ENCODE measurements around the gene ANKRD10.

The ANKRD10 gene

DNA sequence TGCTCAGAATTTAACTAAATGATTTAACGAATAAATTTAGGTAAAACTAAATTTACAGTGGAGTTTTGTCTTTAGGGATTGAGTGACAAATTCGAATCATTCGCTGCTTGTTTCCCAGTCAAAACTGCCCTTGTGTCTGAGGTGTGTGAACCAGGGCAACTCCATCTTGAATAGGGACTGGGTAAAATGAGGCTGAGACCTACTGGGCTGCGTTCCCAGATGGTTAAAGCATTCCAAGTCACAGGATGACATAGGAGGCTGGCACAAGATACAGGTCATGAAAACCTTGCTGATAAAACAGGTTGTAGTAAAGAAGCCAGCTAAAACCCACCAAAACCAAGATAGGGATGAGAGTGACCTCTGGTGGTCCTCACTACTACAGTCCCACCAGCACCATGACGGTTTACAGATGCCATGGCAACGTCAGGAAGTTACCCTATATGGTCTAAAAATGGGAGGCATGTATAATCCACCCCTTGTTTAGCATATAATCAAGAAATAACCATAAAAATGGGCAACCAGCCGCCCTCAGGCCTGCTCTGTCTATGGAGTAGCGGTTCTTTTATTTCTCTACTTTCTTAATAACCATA, 10.2 kb upstream of the ANKRD10 start:
- no peak overlapping the region for H3K4me3 ChIP-seq (ENCODE audit: low read depth, low read length)
- TF ChIP-seq, protein P1, sequence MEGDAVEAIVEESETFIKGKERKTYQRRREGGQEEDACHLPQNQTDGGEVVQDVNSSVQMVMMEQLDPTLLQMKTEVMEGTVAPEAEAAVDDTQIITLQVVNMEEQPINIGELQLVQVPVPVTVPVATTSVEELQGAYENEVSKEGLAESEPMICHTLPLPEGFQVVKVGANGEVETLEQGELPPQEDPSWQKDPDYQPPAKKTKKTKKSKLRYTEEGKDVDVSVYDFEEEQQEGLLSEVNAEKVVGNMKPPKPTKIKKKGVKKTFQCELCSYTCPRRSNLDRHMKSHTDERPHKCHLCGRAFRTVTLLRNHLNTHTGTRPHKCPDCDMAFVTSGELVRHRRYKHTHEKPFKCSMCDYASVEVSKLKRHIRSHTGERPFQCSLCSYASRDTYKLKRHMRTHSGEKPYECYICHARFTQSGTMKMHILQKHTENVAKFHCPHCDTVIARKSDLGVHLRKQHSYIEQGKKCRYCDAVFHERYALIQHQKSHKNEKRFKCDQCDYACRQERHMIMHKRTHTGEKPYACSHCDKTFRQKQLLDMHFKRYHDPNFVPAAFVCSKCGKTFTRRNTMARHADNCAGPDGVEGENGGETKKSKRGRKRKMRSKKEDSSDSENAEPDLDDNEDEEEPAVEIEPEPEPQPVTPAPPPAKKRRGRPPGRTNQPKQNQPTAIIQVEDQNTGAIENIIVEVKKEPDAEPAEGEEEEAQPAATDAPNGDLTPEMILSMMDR (IDR thresholded peaks at IDR 0.05; ENCODE audit: borderline replicate concordance, insufficient read depth, low read depth, low read length): no peak

DNA sequence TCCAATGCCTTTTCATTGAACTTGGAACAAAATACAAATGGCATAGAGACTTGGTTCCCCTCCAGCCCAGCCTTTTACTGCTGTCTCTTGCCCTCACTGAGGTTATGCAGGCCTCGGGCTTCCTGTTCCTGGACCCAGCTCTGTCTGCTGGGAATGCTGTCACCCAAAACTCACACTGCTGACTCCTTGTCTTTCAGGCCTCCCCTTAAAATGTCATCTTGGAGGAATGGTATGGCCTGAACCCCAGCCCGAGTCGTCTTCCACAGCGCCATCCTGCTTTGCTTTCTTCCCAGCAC, 9.7 kb upstream of the ANKRD10 start:
- H3K4me3 ChIP-seq (ENCODE audit: low read depth, low read length): no peak overlapping the region
- TF ChIP-seq, protein P1 (IDR thresholded peaks at IDR 0.05; ENCODE audit: borderline replicate concordance, insufficient read depth, low read depth, low read length): no peak

DNA sequence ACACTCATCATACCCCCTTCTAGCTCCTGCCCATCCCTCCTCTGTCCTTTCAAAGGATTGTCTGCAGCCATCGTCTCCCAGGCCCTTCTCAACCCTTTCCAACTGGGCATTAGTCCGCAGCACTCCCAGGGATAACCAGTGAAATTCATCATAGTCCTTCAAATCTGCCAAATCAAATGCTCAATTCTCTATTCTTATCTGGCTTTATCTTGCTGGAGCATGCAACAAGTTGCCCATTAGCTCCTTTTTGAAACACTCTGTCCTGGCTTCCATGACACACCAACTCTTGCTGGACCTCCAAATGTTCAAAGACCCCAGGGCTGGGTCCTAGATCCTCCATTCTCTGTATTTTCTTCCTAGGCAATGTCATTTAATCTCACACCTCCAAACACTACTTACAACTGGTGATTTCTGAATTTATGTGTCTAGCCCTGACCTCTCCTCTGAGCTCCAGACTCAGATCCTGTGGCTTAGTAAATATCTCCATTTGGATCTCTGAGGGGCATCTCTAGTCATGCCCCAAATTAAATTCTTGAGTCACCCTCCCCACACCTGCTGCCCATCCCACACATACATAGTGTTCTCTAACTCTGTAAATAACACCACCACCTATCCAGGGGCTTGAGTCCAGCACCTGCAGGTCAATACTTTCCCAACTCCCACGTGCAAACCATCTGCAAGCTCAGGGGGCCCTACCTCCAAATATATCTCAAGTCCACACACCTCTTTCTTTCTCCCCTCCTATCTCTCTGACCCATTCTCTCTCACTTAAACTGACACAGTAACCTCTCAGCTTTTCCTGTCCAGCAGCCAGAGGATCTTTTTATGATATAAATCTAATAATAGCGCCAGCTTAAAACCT, 9.1 kb upstream of the ANKRD10 start:
- TF ChIP-seq, protein P1 (IDR thresholded peaks at IDR 0.05; ENCODE audit: borderline replicate concordance, insufficient read depth, low read depth, low read length): no peak
- H3K4me3 ChIP-seq (ENCODE audit: low read depth, low read length): no peak overlapping the region

DNA sequence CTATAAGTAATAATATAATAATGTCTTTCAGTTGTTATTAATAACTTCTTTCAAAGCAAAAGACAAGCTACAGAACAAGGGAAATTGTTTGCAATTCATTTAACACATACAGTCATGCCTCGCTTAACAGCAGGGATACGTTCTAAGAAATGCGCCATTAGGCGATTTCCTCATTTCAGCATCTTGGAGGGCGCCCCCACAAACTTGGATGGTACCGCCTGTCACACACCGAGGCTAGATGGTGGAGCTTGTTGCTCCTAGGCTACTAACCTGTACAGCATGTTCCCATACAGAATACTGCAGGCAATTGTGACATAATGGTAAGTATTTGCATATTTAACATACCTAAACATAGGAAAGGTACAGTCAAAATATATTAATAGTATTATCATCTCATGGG, 8.2 kb upstream of the ANKRD10 start:
- TF ChIP-seq, protein P1 (IDR thresholded peaks at IDR 0.05; ENCODE audit: borderline replicate concordance, insufficient read depth, low read depth, low read length): no peak

DNA sequence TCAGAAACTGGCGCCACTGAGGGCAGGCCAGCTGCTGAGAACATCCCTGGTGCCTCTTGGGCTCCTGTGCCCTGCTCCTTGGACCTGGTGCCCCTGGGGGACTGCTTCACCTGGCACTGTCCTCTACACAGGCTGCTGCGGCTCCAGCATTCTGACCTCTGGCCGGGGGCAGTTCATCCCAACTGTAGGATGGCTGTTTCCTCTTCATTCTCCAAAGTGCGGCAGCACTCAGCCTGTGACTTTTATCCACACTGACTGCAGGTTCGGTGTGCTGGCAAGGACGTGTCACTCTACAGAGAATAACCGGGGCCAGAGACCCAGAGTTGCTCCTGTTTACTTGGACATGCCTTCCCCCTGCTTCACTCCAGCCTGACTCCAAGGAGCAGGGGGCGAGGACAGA, 7.6 kb upstream of the ANKRD10 start:
- no peak overlapping the region for H3K4me3 ChIP-seq (ENCODE audit: low read depth, low read length)
- TF ChIP-seq, protein P1 (IDR thresholded peaks at IDR 0.05; ENCODE audit: borderline replicate concordance, insufficient read depth, low read depth, low read length): no peak

More for the DNA sequence above, 8.2 kb upstream of the ANKRD10 start:
- H3K4me3 ChIP-seq (ENCODE audit: low read depth, low read length): no peak overlapping the region

DNA sequence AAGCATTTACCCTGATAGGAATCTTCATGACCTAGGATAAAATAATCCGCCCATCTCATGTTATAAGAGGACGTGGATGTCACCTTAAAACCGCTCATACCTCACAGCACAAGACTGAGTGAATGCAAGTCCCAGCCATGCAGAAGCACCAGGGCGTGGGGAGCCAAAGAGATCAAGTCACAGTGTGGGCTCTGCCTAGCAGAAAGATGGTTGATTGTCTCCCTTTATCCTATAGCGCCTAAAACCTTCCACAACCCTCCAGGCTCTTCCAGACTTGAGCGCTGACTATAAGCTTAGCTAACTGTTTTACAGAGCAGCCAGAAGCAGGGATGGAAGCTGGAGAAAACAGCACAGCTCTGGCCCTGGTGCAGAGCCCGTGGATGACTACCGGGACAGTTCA, 6.8 kb upstream of the ANKRD10 start:
- TF ChIP-seq, protein P1 (IDR thresholded peaks at IDR 0.05; ENCODE audit: borderline replicate concordance, insufficient read depth, low read depth, low read length): no peak
- H3K4me3 ChIP-seq (ENCODE audit: low read depth, low read length): no peak overlapping the region

DNA sequence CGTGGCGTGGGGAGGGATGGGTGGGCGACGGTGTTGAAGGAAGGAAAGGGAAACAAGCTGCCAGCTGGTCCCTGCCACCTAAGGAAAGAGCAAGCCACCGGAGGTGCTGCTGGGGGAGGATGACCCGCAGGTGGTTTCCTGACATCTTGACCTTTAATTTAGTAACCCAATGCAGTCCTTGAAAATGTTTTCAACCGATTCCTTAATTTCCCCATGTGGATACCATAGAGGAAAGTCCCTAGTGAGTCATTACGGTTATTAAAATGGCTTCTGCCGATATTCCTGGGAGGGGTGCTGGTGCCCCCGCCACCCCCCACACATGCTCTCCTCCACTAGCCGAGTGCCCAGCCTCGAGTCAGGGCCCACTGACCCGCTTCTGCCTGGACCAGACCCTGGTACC, 6.3 kb upstream of the ANKRD10 start:
- H3K4me3 ChIP-seq (ENCODE audit: low read depth, low read length): no peak overlapping the region
- TF ChIP-seq, protein P1 (IDR thresholded peaks at IDR 0.05; ENCODE audit: borderline replicate concordance, insufficient read depth, low read depth, low read length): no peak
